ENCODE measurements around the gene SLC17A8. TPM values are rescaled to one million over a fixed set of nuclear protein-coding genes. Genes with fewer than 3 reads are reported as not detected.

SLC17A8 gene
- total RNA-seq, 1 experiment from 2014 or later = not detected

- intact Hi-C loops (cut with micrococcal nuclease) = no loop called here
- Mint-ChIP-seq H3K27ac (ENCODE audit: low read depth, unreplicated experiment) (no peak overlapping the region), H3K27me3 (ENCODE audit: insufficient read depth, unreplicated experiment) (no peaks in the 10 kb centered on the region), H3K4me3 (ENCODE audit: unreplicated experiment) (no peak overlapping the region), H3K9me3 (ENCODE audit: unreplicated experiment) (no peaks in the 10 kb centered on the region), H3K36me3 (ENCODE audit: insufficient read depth, unreplicated experiment) (no peaks in the 10 kb centered on the region), H3K4me1 (ENCODE audit: insufficient read depth, unreplicated experiment) (no peaks in the 10 kb centered on the region)
- POLR2A ChIA-PET = no interaction called here
- BruUV-seq (replicated peaks) = no TSS peak
- CTCF ChIA-PET = interaction anchor here (0.5 to 1.2 kb wide), 5 partner anchors 11 to 269 kb away, joined by 3 to 5 read pairs (median 3); no protein-coding TSS in a partner anchor
- TF ChIP-seq, protein P1, sequence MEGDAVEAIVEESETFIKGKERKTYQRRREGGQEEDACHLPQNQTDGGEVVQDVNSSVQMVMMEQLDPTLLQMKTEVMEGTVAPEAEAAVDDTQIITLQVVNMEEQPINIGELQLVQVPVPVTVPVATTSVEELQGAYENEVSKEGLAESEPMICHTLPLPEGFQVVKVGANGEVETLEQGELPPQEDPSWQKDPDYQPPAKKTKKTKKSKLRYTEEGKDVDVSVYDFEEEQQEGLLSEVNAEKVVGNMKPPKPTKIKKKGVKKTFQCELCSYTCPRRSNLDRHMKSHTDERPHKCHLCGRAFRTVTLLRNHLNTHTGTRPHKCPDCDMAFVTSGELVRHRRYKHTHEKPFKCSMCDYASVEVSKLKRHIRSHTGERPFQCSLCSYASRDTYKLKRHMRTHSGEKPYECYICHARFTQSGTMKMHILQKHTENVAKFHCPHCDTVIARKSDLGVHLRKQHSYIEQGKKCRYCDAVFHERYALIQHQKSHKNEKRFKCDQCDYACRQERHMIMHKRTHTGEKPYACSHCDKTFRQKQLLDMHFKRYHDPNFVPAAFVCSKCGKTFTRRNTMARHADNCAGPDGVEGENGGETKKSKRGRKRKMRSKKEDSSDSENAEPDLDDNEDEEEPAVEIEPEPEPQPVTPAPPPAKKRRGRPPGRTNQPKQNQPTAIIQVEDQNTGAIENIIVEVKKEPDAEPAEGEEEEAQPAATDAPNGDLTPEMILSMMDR (IDR thresholded peaks at IDR 0.05; ENCODE audit: unreplicated experiment) = no peak
- no peak for DNase-seq (ENCODE audit: unreplicated experiment)
Observed at GRCh38 chr12:100368066-100368465, 11.2 kb downstream of the SLC17A8 start.

DNA sequence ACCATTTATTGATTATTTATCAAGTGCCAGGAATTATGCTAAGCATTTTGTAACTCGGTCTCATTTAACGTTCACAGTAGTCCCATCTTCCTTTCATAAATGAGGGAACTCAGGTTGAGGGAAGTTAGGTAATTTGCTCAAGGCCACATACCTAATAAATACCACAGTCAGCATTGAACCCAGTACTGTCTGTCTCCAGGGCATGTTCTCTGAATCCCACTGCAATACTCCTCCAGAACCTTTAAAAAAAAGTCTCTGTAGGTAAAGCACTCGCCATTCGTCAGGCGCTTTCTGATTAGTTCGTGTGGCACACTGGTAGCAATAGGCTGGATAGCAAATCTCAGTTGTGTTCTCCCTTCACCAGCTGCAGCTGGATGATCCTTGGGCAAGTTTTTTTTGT is 14.3 kb downstream of the SLC17A8 start:
- intact Hi-C loops (cut with micrococcal nuclease) = no loop called here
- H3K36me3 Mint-ChIP-seq (ENCODE audit: insufficient read depth, unreplicated experiment) = no peaks in the 10 kb centered on the region
- H3K27ac Mint-ChIP-seq (ENCODE audit: low read depth, unreplicated experiment) = no peak overlapping the region
- no peaks in the 10 kb centered on the region for H3K27me3 Mint-ChIP-seq (ENCODE audit: insufficient read depth, unreplicated experiment)
- ChIA-PET POLR2A (interaction anchor here (0.7 kb wide), 1 partner anchor 291 kb away, joined by 3 read pairs; no protein-coding TSS in a partner anchor), CTCF (interaction anchor here (0.7 to 2.2 kb wide), 3 partner anchors 23 to 1323 kb away, joined by 3 to 6 read pairs (median 3); no protein-coding TSS in a partner anchor)
- H3K9me3 Mint-ChIP-seq (ENCODE audit: unreplicated experiment) = no peaks in the 10 kb centered on the region
- no peaks in the 10 kb centered on the region for H3K4me1 Mint-ChIP-seq (ENCODE audit: insufficient read depth, unreplicated experiment)
- H3K4me3 Mint-ChIP-seq (ENCODE audit: unreplicated experiment) = no peak overlapping the region
- no peak for DNase-seq (ENCODE audit: unreplicated experiment)
- TF ChIP-seq, protein P1 (IDR thresholded peaks at IDR 0.05; ENCODE audit: unreplicated experiment) = no peak
- BruUV-seq (replicated peaks) = no TSS peak

DNA sequence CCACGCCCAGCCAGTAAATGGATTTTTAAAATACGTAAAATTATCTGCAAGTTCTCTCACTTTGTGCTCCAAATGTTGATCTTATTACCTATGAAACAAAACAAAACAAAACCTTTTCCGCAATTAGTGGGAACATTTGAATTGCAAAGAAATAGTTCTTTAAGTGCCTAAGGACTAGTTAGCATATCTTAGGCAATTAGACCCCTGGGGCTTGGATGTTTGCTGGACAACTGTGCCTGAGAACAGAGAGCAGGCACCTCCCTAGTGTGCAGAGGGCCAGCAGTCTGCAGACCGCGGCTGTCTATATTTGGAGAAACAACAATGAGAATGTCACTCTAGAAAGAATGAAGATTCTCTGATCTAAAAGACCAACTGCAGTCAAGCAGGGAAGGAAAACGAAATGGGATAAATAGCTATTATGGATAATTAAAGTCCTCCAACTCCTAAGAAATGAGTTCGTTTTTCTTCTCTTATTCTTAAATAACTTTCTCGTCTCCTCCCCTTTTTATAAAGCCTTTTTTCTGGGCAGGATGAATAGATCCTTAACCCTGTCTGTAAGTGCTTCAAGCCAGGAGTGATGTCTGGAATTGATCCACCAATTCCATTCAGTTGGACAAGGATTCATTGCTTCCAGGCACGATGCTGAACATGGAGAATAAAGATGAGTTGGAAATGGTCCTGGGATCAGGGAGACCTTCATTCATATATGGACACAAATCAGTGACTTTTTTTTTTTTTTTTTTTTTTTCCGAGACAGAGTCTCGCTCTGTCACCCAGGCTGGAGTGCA is 16.2 kb downstream of the SLC17A8 start:
- Mint-ChIP-seq H3K36me3 (ENCODE audit: insufficient read depth, unreplicated experiment) (no peaks in the 10 kb centered on the region), H3K4me3 (ENCODE audit: unreplicated experiment) (no peak overlapping the region), H3K27ac (ENCODE audit: low read depth, unreplicated experiment) (no peak overlapping the region), H3K4me1 (ENCODE audit: insufficient read depth, unreplicated experiment) (no peaks in the 10 kb centered on the region), H3K27me3 (ENCODE audit: insufficient read depth, unreplicated experiment) (no peaks in the 10 kb centered on the region), H3K9me3 (ENCODE audit: unreplicated experiment) (no peaks in the 10 kb centered on the region)
- TF ChIP-seq, protein P1 (IDR thresholded peaks at IDR 0.05; ENCODE audit: unreplicated experiment) = no peak
- DNase-seq (ENCODE audit: unreplicated experiment) = no peak
- ChIA-PET POLR2A (no interaction called here), CTCF (interaction anchor here (0.7 kb wide), 1 partner anchor 621 kb away, joined by 4 read pairs; no protein-coding TSS in a partner anchor)
- intact Hi-C loops (cut with micrococcal nuclease) = no loop called here
- no TSS peak for BruUV-seq (replicated peaks)

DNA sequence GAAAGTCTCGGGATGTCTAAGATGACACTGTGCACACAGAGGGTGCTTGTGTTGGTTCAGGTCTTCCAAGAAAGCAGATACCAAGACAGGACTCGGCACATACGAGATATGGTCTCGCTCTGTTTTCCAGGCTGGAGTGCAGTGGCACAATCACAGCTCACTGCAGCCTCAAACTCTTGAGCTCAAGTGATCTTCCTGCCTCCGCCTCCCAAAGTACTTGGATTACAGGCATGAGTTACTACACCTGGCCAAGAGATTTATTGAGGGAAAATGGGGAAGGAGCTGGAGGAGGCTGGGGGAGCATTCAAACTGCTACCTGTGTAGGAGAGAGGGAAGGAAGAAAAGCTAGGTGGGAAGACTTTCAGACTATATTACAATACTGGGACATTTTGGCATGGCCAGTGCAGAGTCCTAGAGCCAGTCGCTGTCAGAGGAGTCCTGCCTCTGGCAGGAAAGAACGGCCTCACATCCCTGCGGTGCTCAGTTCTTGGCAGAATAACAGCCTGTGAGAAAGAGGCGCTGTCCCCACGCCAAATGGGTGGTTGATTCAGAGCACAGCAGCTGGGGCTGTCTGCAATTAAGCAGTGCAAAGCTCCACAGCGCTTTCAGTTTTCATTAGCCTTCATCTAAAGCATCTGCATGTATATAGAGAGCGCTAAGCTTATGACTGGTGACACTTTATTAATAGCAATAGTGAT is 18.3 kb downstream of the SLC17A8 start:
- no peak overlapping the region for H3K27ac Mint-ChIP-seq (ENCODE audit: low read depth, unreplicated experiment)

More for the DNA sequence above, 18.3 kb downstream of the SLC17A8 start:
- intact Hi-C loops (cut with micrococcal nuclease) = no loop called here
- no TSS peak for BruUV-seq (replicated peaks)
- TF ChIP-seq, protein P1 (IDR thresholded peaks at IDR 0.05; ENCODE audit: unreplicated experiment) = no peak
- ChIA-PET POLR2A (no interaction called here), CTCF (interaction anchor here (0.6 to 0.9 kb wide), 4 partner anchors 40 to 1420 kb away, joined by 3 read pairs; no protein-coding TSS in a partner anchor)
- H3K4me1 Mint-ChIP-seq (ENCODE audit: insufficient read depth, unreplicated experiment) = no peaks in the 10 kb centered on the region
- H3K36me3 Mint-ChIP-seq (ENCODE audit: insufficient read depth, unreplicated experiment) = no peaks in the 10 kb centered on the region
- no peak overlapping the region for H3K4me3 Mint-ChIP-seq (ENCODE audit: unreplicated experiment)
- no peak for DNase-seq (ENCODE audit: unreplicated experiment)
- H3K27me3 Mint-ChIP-seq (ENCODE audit: insufficient read depth, unreplicated experiment) = no peaks in the 10 kb centered on the region
- no peaks in the 10 kb centered on the region for H3K9me3 Mint-ChIP-seq (ENCODE audit: unreplicated experiment)
